K562 (cell line): Measurements from ENCODE around the gene CDH18. TPM values are rescaled to one million over a fixed set of nuclear protein-coding genes. Genes with fewer than 3 reads are reported as not detected.

ENCODE experiments used
- ATAC-seq: fragments of 200-7000 bp; cut with Tn5 transposase; 3 replicates; pipeline ENCODE4 v1.9.1; 2020; ENCODE audit warnings: moderate library complexity
- BruUV-seq: library from RNA; stranded (reverse); fragments of 400-500 nt; replicated peaks from 2 replicates; lab custom pipeline; 2021; lab: Mats Ljungman, UMichigan
- CTCF ChIA-PET: fragments of 300-600 bp; formaldehyde crosslinking; extraction: SDS; loops from one replicate; lab custom pipeline; 2021; ENCODE audit warnings: low intra/inter-chr PET ratio; lab: Yijun Ruan, JAX
- POLR2A ChIA-PET: fragments of 300-600, 350-650 bp; sonication (Branson Sonifier 250); formaldehyde crosslinking; extraction: SDS; loops from one replicate; lab custom pipeline; 2021; ENCODE audit warnings: antibody characterized with exemption, inconsistent platforms; lab: Yijun Ruan, JAX
- DNase-seq, 4 experiments: peaks; one replicate each; pipeline versions ENCODE4 v3.0.0 to v3.0.0-alpha.2; 2011 to 2018; ENCODE audit warnings: low spot score in 3 of 4, mixed read lengths in 3 of 4; ENCODE audit errors: extremely low read depth in 1 of 4
- FAIRE-seq: peaks from 2 replicates; lab custom pipeline; 2011; peaks lifted over from hg19 to GRCh38; lab: Jason Lieb, UNC
- H2AFZ ChIP-seq: 2 replicates; pipeline ENCODE4 v1.6.0; 2011; ENCODE audit warnings: low read depth, low read length, control low read depth, inconsistent platforms
- H3K27ac ChIP-seq: fragments of 200-600 bp; 3 replicates; pipeline ENCODE4 v1.8.0; 2011; ENCODE audit warnings: low read depth, mild to moderate bottlenecking, control low read depth, inconsistent platforms, low read length, moderate library complexity, mixed read lengths; ENCODE audit errors: extremely low read depth
- H3K27me3 ChIP-seq, 2 experiments: fragments of 300-600 bp in 1 of 2; 2 replicates in 1 of 2; 3 replicates in 1 of 2; pipeline versions ENCODE4 v1.6.0 to v1.8.0; 2011; ENCODE audit warnings: inconsistent platforms in 2 of 2, low read length in 2 of 2, mild to moderate bottlenecking in 1 of 2, mixed read lengths in 1 of 2, moderate library complexity in 1 of 2; ENCODE audit not compliant: control insufficient read depth in 2 of 2, insufficient read depth in 2 of 2
- H3K36me3 ChIP-seq: fragments of 300-600 bp; 3 replicates; pipeline ENCODE4 v1.8.0; 2011; ENCODE audit warnings: mild to moderate bottlenecking, low read length, inconsistent platforms; ENCODE audit not compliant: control insufficient read depth, insufficient read depth
- H3K4me1 ChIP-seq, 2 experiments: fragments of 200-600 bp in 1 of 2; replicated peaks in 1 of 2; 2 replicates in 1 of 2; 3 replicates in 1 of 2; pipeline versions ENCODE4 v1.5.1 to v1.8.0; 2011; ENCODE audit warnings: inconsistent platforms in 2 of 2, low read length in 2 of 2, mild to moderate bottlenecking in 1 of 2, mixed read lengths in 1 of 2, moderate library complexity in 1 of 2; ENCODE audit not compliant: control insufficient read depth in 2 of 2, insufficient read depth in 2 of 2
- H3K4me2 ChIP-seq: 2 replicates; pipeline ENCODE4 v1.6.1; 2011; ENCODE audit warnings: low read length, control low read depth, inconsistent platforms, mixed read lengths; ENCODE audit not compliant: insufficient read depth
- H3K4me3 ChIP-seq: fragments of 200-600 bp; sonication (generic), shearing (Covaris generic); 2 replicates; pipeline ENCODE4 v1.5.1; 2016; ENCODE audit warnings: control low read depth, inconsistent platforms
- H3K79me2 ChIP-seq: fragments of 200-600 bp; 3 replicates; pipeline ENCODE4 v1.8.0; 2011; ENCODE audit warnings: low read length, inconsistent platforms; ENCODE audit not compliant: control insufficient read depth, insufficient read depth
- H3K9ac ChIP-seq, 2 experiments: 2 replicates each; pipeline versions ENCODE4 v1.6.0 to v1.6.1; 2011; ENCODE audit warnings: low read depth in 2 of 2, low read length in 2 of 2, control low read depth in 1 of 2, inconsistent platforms in 1 of 2, mild to moderate bottlenecking in 1 of 2, mixed read lengths in 1 of 2; ENCODE audit not compliant: insufficient read depth in 1 of 2
- H3K9me1 ChIP-seq: one replicate; pipeline ENCODE4 v1.6.0; 2011; ENCODE audit warnings: inconsistent platforms, mild to moderate bottlenecking, low read length, moderate library complexity; ENCODE audit not compliant: control insufficient read depth, insufficient read depth
- H3K9me3 ChIP-seq: replicated peaks from 2 replicates; pipeline ENCODE4 v1.5.1; 2011; ENCODE audit warnings: low read depth, low read length, inconsistent platforms; ENCODE audit not compliant: control insufficient read depth, insufficient read depth
- H4K20me1 ChIP-seq: replicated peaks from 2 replicates; pipeline ENCODE4 v1.6.1; 2011; ENCODE audit warnings: low read length, inconsistent platforms, mixed read lengths; ENCODE audit not compliant: control insufficient read depth, insufficient read depth
- EZH2 ChIP-seq: IDR thresholded peaks from 2 replicates; pipeline ENCODE4 v1.6.1; 2012; ENCODE audit warnings: low read depth, mild to moderate bottlenecking, inconsistent platforms, low read length, borderline replicate concordance
- FOXJ3 ChIP-seq: sonication (generic); formaldehyde crosslinking; IDR thresholded peaks from 2 replicates; pipeline ENCODE4 v1.4.0; 2020; ENCODE audit warnings: mild to moderate bottlenecking, missing genetic modification reagents
- GABPA ChIP-seq: fragments of 200-800 bp; sonication (Bioruptor generic); conservative IDR thresholded peaks from 2 replicates; pipeline ENCODE4 v1.6.1; 2016; ENCODE audit warnings: low read depth, missing genetic modification characterization, missing compliant biosample characterization
- NFE2L1 ChIP-seq: fragments of 450-650 bp; IDR thresholded peaks from 2 replicates; pipeline ENCODE4 v1.6.1; 2016; ENCODE audit warnings: missing genetic modification characterization, low read depth, mild to moderate bottlenecking, missing compliant biosample characterization, moderate library complexity, borderline replicate concordance
- NR1H2 ChIP-seq: sonication (generic); formaldehyde crosslinking; IDR thresholded peaks from 2 replicates; pipeline ENCODE4 v1.4.0; 2020; ENCODE audit warnings: mild to moderate bottlenecking, missing genetic modification reagents
- TBL1XR1 ChIP-seq, 2 experiments: IDR thresholded peaks; 2 replicates each; pipeline ENCODE4 v1.6.1; 2012; ENCODE audit warnings: improper control_type of control experiment in 2 of 2, low read length in 2 of 2, mild to moderate bottlenecking in 1 of 2
- TEAD2 ChIP-seq: fragments of 450-650 bp; IDR thresholded peaks from 2 replicates; pipeline ENCODE4 v1.6.1; 2016; ENCODE audit warnings: missing genetic modification characterization, control low read depth, missing compliant biosample characterization
- ZNF140 ChIP-seq: fragments of 250-450 bp; sonication (Bioruptor Pico); IDR thresholded peaks from 2 replicates; pipeline ENCODE4 v1.8.0; 2021; ENCODE audit warnings: moderate library complexity, mild to moderate bottlenecking, inconsistent platforms
- ZNF589 ChIP-seq: fragments of 200-800 bp; sonication (Bioruptor generic); IDR thresholded peaks from 2 replicates; pipeline ENCODE4 v1.6.1; 2016; ENCODE audit warnings: low read depth, missing genetic modification characterization, missing compliant biosample characterization
- WGBS: fragments of 100-300 bp; shearing (Covaris generic); methylation state at CpG from one replicate; pipeline ENCODE4 v1.1.6; 2016; ENCODE audit warnings: low coverage, mixed read lengths; ENCODE audit not compliant: insufficient coverage; ENCODE audit errors: missing lambda C conversion rate; 5-methylcytosine and 5-hydroxymethylcytosine counted together
- in situ Hi-C: fragments of 300-500 bp; cut with MboI; formaldehyde crosslinking; loops from 4 replicates; pipeline ENCODE4 v1.15.0; 2018; ENCODE audit warnings: inconsistent platforms, mixed read lengths
- intact Hi-C: fragments of 100-400 bp; cut with micrococcal nuclease; formaldehyde crosslinking; loops from 2 replicates; pipeline ENCODE4 v1.14.2; 2022
- polyA plus RNA-seq, 8 experiments: library from polyadenylated mRNA; depleted of rRNA in 4 of 8; stranded (reverse) in 5 of 8; unstranded in 3 of 8; fragments of >200 nt; fragmentation: Nextera tagmentation in 2 of 8; fragmentation: Illumina TruSeq in 1 of 8; extraction: Ambion mirVana in 2 of 8; extraction: Trizol in 1 of 8; gene quantifications; 2 replicates each; pipeline versions ENCODE4 v1.2.1 to v1.2.3, GENCODE V29; 2011 to 2014; ENCODE audit warnings: inconsistent platforms in 1 of 8, missing spikeins in 1 of 8
- total RNA-seq, 7 experiments: library from RNA; depleted of rRNA in 6 of 7; stranded (reverse); fragments of >200 nt in 6 of 7; fragmentation: Illumina TruSeq in 2 of 7; extraction: Trizol in 2 of 7; gene quantifications; 2 replicates each; pipeline versions ENCODE4 v1.2.1 to v1.2.3, GENCODE V29; 2011 to 2021; ENCODE audit warnings: low replicate concordance in 1 of 7
- TF ChIP-seq, protein P1 (sequence below): IDR thresholded peaks from 2 replicates; pipeline ENCODE4 v1.6.1; 2011; ENCODE audit not compliant: insufficient read length; ENCODE audit errors: extremely low read depth
- TF ChIP-seq, protein P2 (sequence below), 2 experiments: fragments of 450-650 bp in 1 of 2; IDR thresholded peaks; 2 replicates each; pipeline ENCODE4 v1.6.1; 2011 to 2017; ENCODE audit warnings: low read depth in 2 of 2, antibody characterized with exemption in 1 of 2, borderline replicate concordance in 1 of 2, low read length in 1 of 2, mild to moderate bottlenecking in 1 of 2, mixed read lengths in 1 of 2; ENCODE audit not compliant: control insufficient read depth in 1 of 2

The CDH18 gene
- total and polyA plus RNA-seq, 9 of the 15 experiments (the other 6 are each of a cell fraction or from before 2014, with no cell fraction given), result 0.18 to 1.4 (median 0.31) TPM

DNA sequence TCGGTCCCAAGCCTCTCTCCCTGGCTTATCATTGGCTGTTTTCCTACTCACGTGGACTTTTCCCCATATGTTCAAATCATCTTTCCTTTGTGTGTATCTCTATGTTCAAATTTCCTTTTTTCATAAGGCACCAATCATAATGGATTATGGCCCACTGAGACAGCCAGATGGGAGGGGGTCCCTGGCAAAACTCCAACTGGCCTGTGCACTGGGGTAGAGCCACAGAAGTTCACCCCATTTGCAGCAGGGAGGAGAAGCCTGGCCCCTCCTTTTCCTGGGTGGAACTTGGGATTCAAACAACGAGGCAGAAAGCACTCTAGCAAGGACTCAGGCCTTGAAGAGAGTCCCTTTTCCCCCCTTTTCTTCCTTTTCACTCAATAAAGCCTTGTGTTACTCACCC lies 362.4 kb downstream of the CDH18 start:
- Histone ChIP-seq H3K4me3 (no peak overlapping the region), H3K4me2 (no peak overlapping the region), H3K27me3 (no peaks in the 10 kb centered on the region), H4K20me1 (no peaks in the 10 kb centered on the region), H3K36me3 (no peaks in the 10 kb centered on the region), H3K9me1 (no peaks in the 10 kb centered on the region), H3K9me3 (no peaks in the 10 kb centered on the region), H3K9ac (no peak overlapping the region), H3K27ac (no peak overlapping the region), H3K79me2 (no peaks in the 10 kb centered on the region), H3K4me1 (no peaks in the 10 kb centered on the region), H2AFZ (no peak overlapping the region)
- intact Hi-C loops, result no loop called here
- ChIA-PET POLR2A (no interaction called here), CTCF (no interaction called here)
- DNase-seq, result no peak
- in situ Hi-C loops, result no loop called here
- BruUV-seq, result no TSS peak
- FAIRE-seq, result no peak
- TF ChIP-seq EZH2 (no peak), GABPA (tag) (no peak), NR1H2 (CRISPR knock-in tag) (no peak), ZNF589 (CRISPR knock-in tag) (no peak), ZNF140 (CRISPR knock-in tag) (no peak), FOXJ3 (CRISPR knock-in tag) (no peak), NFE2L1 (tag) (no peak), TEAD2 (no peak), TBL1XR1 (IDR thresholded peaks at IDR 0.05; ENCODE audit: low read length in 2 of 2) (no peak)
- TF ChIP-seq, protein P1, sequence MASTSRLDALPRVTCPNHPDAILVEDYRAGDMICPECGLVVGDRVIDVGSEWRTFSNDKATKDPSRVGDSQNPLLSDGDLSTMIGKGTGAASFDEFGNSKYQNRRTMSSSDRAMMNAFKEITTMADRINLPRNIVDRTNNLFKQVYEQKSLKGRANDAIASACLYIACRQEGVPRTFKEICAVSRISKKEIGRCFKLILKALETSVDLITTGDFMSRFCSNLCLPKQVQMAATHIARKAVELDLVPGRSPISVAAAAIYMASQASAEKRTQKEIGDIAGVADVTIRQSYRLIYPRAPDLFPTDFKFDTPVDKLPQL, result no peak
- TF ChIP-seq, protein P2, sequence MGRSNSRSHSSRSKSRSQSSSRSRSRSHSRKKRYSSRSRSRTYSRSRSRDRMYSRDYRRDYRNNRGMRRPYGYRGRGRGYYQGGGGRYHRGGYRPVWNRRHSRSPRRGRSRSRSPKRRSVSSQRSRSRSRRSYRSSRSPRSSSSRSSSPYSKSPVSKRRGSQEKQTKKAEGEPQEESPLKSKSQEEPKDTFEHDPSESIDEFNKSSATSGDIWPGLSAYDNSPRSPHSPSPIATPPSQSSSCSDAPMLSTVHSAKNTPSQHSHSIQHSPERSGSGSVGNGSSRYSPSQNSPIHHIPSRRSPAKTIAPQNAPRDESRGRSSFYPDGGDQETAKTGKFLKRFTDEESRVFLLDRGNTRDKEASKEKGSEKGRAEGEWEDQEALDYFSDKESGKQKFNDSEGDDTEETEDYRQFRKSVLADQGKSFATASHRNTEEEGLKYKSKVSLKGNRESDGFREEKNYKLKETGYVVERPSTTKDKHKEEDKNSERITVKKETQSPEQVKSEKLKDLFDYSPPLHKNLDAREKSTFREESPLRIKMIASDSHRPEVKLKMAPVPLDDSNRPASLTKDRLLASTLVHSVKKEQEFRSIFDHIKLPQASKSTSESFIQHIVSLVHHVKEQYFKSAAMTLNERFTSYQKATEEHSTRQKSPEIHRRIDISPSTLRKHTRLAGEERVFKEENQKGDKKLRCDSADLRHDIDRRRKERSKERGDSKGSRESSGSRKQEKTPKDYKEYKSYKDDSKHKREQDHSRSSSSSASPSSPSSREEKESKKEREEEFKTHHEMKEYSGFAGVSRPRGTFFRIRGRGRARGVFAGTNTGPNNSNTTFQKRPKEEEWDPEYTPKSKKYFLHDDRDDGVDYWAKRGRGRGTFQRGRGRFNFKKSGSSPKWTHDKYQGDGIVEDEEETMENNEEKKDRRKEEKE (IDR thresholded peaks at IDR 0.05; ENCODE audit: borderline replicate concordance in 1 of 2, control insufficient read depth in 1 of 2, low read depth in 2 of 2, low read length in 1 of 2), result no peak
- ATAC-seq, result no peak
- WGBS, result 0% methylated on average over 3 of the region's 3 CpGs
